Measurements from ENCODE around the gene ATP1A2.

Gene ATP1A2

DNA sequence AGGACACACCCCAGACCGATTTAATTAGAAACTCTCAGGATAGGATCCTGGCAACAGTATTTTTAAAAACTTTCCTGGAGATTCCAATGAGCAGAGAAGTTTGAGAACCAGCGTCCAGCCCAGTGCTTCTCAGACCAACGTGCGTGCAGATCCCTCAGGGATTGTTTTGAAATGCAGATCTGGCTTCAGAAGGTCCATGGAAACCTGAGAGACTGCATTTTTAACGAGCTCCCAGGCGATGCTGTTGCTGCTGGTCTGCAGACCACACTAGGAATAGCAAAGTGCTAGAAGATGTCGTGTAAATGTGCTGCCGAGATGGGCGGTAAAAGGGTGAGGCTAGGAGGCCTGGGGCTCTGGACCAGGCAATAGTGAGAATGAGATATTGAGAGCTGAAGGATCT, 56.4 kb downstream of the ATP1A2 start:
- DNase-seq (ENCODE audit: low spot score), result no peak

DNA sequence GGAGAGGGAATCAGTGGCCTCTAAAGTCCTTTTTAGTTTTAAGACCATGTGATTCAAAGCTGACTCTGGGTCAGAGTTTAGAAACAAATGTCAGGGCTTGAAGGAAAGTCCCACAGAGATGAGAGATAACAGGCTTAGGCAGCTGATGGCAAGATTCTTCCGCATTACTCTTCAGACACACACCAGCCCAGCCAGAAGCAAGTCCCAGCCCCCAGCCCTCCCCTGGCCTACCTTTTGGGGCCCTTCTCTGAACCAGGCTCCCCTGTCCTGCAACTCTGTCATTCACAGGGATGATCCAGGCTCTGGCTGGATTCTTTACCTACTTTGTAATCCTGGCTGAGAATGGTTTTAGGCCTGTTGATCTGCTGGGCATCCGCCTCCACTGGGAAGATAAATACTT, 61.7 kb downstream of the ATP1A2 start:
- no peak for DNase-seq (ENCODE audit: low spot score)

DNA sequence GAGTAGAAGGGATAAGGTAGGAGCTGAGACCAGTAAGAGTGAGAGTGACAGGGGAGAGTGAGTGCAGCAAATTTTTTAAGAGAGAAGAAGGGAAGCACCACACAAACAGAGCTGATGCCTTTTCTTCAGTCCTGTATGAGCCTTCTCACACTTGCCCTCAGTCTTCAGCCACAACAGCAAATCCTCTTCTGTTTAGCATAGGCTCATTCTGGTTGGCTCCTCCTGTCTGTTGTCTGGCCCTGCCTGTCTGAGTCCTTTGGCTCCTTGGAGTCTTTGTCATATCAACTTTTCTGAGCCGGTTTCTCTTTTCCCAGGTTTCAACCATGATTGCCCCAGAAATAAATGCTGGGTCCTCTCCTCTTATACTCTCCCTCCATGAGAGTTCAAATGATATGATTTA, 62.1 kb downstream of the ATP1A2 start:
- no peak for DNase-seq (ENCODE audit: low spot score)

DNA sequence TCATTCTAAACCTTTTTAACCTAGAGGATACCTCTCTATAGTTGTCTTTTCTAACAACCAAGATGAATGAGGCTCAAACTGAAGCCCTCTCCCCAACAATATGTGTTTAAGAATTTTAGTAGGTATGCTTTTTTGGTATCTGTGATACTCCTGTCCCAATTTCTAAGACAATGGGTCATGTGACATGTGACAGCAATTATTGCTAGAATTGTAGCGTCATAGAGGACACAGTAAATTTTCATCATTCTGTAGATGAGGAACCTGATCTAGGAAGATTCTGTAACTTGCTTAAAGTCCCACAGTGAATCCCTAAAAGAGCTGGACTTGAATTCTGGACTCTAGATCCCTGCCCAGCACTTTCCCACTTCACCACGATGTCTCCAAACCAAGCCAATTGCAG, 63.2 kb downstream of the ATP1A2 start:
- DNase-seq (ENCODE audit: low spot score), result no peak

DNA sequence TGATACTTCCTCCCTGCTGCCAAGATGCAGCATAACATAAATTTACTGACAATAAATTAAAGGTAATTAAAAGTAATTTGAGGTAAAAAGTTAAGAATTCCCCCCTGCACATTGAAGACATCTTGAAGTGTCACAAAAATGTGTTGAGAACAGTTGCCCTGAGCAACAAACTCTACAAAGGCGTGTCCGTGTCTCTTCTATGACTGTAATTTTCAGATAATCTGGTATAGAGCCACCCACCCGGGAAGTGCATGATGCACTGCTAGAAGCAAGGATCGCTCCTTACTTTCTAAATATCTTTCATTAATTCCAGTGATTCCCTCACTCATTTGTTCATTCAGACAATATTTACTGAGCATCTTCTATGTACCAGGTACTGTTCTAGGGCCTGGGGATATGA, 63.8 kb downstream of the ATP1A2 start:
- no peak for DNase-seq (ENCODE audit: low spot score)

DNA sequence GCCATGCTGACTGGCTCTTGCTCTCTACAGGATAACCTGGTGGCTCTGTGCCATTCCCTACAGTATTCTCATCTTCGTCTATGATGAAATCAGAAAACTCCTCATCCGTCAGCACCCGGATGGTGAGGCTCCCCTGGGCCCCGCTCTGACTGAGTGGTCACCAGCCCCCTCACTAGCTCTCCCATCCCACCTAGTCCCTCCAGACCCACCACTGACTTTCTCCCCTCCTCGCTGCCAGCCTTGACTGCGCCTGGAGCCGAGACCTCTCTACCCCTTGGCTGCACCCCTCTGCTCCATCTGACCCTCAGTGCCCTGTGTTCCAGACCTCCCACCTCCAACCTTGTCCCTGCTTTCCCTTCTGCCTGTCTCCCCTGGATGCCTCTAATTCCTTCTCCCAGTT, 70.7 kb downstream of the ATP1A2 start:
- DNase-seq (ENCODE audit: low spot score), result no peak

DNA sequence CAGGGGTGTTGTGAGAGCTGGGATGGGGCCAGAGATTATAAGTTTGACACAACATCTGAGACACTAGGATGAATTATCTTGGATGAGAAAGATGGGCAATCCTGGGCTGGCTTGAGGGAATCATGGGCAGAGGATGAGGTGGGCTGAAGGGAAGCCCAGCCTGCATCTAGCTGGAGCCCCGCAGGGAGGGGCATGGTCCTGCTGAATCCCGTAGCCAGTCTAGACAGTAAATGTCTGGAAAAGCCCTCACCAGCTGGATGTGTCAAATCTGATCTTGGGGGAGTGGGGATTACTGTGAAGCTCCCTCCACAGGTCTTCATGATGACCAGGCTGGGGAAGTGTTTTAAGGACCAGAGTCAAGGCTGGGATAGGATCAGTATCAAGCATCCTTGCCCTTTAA, 71.2 kb downstream of the ATP1A2 start:
- DNase-seq (ENCODE audit: low spot score), result no peak

DNA sequence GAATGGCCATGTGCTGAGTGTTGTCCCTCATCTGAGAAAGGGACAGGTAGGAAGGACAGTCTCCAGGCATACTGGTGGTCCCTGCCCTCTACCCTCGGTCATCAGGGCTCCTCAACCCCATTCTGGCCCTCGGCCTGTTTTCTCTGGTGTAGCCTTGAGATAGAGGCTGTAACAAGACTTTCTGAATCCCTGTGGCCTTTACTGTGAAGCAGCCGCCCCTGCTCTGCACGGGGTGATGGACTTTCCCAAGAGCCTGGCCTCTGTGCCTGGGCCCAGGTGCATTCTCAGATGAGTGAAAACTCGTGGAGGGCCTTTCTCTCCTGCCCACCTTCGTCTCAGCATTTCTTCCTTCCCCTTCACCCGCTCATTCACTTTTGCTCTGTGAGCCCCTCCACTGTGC, 71.8 kb downstream of the ATP1A2 start:
- no peak for DNase-seq (ENCODE audit: low spot score)

DNA sequence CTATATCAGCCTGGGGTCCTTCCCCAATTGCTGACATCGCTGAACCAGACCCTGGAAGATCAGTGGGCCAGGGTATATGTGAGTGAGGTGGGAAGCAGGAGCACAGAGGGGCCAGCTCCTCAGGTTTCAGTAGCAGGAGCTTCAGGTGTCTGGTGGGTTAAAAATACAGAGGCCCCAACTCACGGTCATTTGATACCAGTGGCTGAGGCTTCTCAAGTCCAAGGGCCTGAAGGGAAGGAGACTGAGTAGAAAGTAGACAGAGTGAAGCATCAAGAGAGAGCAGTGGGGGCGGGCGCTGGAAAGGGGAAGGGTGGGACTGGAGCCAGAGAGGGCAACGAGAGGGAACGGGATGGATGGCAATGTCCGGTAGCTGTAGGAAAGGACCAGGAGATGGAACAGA, 72.8 kb downstream of the ATP1A2 start:
- DNase-seq (ENCODE audit: low spot score), result no peak

DNA sequence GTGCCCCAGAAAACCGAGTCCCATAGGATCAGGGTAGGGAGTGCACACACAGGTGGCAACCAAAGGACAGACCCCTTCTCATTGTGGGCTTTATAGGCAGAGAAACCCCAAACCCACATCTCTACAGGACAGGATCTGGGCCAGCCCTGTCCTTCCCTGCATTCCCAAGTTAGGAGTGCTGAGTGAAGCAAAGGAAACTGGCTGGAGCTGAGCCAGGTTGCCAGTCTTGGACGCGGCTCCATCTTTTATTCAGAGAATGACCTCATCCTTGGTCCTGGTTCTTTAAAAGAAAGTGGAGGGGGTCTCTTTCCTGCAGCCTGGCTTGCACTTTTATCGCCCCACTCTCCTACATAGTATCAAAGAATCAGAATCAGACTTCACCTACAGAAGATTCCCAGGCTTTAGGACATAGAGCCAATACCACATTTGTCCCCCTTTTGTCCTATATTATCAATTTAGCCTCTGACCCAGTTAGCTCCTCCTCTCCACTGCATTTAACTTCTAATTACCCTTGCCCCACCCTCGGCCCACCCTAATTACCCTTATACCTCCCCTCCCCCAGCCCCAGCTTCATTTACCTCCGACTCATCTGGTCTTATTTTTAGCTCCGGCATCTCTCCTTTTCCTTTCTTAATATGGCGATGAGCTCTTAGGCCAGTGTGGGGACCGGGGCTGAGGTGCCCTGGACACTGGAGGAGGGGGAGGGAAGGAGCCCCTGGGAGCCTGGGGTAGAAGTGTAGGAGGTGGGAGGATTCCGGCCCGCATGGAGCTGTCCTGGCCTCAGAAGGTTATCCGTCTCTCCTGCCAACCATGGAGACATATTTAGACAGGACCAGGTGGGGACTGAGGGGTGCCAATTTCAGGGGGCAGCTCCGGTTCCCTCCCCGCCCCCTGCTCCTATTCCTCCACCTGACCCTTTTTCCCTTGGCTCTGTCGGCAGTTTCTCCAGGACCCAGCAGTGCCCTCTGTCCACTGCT, 74.4 kb downstream of the ATP1A2 start, which contains the start of gene CASQ1:
Gene CASQ1 (plus strand): TSS at position 927 of the 977 bp plus-strand sequence. CDS start 177 bp downstream, outside the sequence.
- peak; percentile 62 for DNase-seq (ENCODE audit: low spot score)

DNA sequence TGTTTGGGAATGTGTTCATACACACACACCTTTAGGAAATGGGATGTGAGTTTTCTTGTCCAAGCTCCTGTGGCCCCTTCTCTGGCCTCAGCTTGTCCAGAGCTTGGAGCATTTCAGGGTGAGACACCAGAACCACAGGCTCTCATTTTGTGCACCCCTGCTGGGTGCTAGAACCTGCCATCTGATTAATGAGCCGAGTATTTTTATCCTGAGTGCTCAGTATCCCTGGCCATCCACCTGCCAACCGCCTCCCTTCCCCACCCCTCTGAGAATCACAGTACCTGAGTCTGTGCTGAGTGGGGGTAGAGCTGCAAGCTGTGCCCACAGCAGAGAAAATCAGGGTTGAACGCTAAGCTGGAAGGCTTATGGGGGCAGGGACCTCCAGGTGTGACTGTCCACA, 76.2 kb downstream of the ATP1A2 start:
- no peak for DNase-seq (ENCODE audit: low spot score)

DNA sequence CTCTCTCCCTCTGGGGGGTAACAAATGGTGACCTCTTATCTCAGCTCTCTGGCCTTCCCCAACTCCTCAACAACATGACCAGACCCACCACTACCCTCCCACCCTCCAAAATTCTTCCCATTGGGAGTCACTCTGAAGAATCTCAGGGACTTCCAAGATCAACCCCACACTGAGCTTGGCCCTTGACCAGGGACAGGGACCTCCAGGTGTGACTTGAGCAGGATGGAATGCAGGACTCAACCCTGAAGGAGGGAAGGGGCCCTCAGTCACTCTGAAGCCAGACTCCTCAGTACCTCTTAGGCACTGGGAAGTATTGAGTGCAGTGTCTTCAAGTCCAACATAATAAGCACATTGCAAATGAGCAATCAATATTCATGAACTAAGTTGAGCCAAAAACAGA, 76.7 kb downstream of the ATP1A2 start:
- DNase-seq (ENCODE audit: low spot score), result no peak
